Trophoblast cell (in vitro differentiated cells and primary cell): ENCODE data around the gene MAP2K3.

Source experiments
- DNase-seq, 2 donors: peaks; one replicate each; pipeline ENCODE4 v3.0.0-alpha.2; 2016
- H2AFZ ChIP-seq: 2 replicates; pipeline ENCODE4 v1.6.1; 2013; ENCODE audit warnings: low read length, moderate library complexity, mild to moderate bottlenecking; ENCODE audit not compliant: insufficient read depth, poor library complexity
- H2AK5ac ChIP-seq: 2 replicates; pipeline ENCODE4 v1.6.1; 2013; ENCODE audit warnings: mild to moderate bottlenecking, low read length
- H2BK120ac ChIP-seq: 2 replicates; pipeline ENCODE4 v1.6.1; 2013; ENCODE audit warnings: low read length, mild to moderate bottlenecking, moderate library complexity; ENCODE audit not compliant: insufficient read depth, poor library complexity
- H2BK12ac ChIP-seq: 2 replicates; pipeline ENCODE4 v1.6.1; 2013; ENCODE audit warnings: mild to moderate bottlenecking, low read length, moderate library complexity
- H2BK5ac ChIP-seq: 2 replicates; pipeline ENCODE4 v1.6.1; 2013; ENCODE audit warnings: low read length, low read depth, moderate library complexity, mild to moderate bottlenecking; ENCODE audit not compliant: poor library complexity
- H3K14ac ChIP-seq: 2 replicates; pipeline ENCODE4 v1.6.1; 2013; ENCODE audit warnings: mild to moderate bottlenecking, low read length
- H3K18ac ChIP-seq: 2 replicates; pipeline ENCODE4 v1.6.1; 2013; ENCODE audit warnings: mild to moderate bottlenecking, low read length
- H3K23ac ChIP-seq: 2 replicates; pipeline ENCODE4 v1.6.1; 2013; ENCODE audit warnings: low read length
- H3K27ac ChIP-seq: 2 replicates; pipeline ENCODE4 v1.5.1; 2013; ENCODE audit warnings: low read depth, mild to moderate bottlenecking, inconsistent platforms, low read length, moderate library complexity
- H3K27me3 ChIP-seq: 2 replicates; pipeline ENCODE4 v1.6.1; 2013; ENCODE audit warnings: inconsistent platforms, mild to moderate bottlenecking, low read length, moderate library complexity; ENCODE audit not compliant: insufficient read depth
- H3K36me3 ChIP-seq, 2 experiments: 1 replicate in 1 of 2; 2 replicates in 1 of 2; pipeline ENCODE4 v1.6.1; 2013; ENCODE audit warnings: low read length in 2 of 2, mild to moderate bottlenecking in 2 of 2, moderate library complexity in 1 of 2; ENCODE audit not compliant: insufficient read depth in 2 of 2, control insufficient read depth in 1 of 2
- H3K4ac ChIP-seq: 2 replicates; pipeline ENCODE4 v1.6.1; 2013; ENCODE audit warnings: low read depth, mild to moderate bottlenecking, low read length, moderate library complexity
- H3K4me1 ChIP-seq, 2 experiments: 1 replicate in 1 of 2; 2 replicates in 1 of 2; pipeline ENCODE4 v1.6.1; 2013; ENCODE audit warnings: low read length in 2 of 2, mild to moderate bottlenecking in 2 of 2, moderate library complexity in 1 of 2; ENCODE audit not compliant: insufficient read depth in 2 of 2, control insufficient read depth in 1 of 2
- H3K4me2 ChIP-seq: 2 replicates; pipeline ENCODE4 v1.6.1; 2013; ENCODE audit warnings: inconsistent platforms, mild to moderate bottlenecking, low read length, moderate library complexity
- H3K4me3 ChIP-seq: 2 replicates; pipeline ENCODE4 v1.5.1; 2013; ENCODE audit warnings: mild to moderate bottlenecking, low read depth, low read length, inconsistent platforms
- H3K79me1 ChIP-seq: one replicate; pipeline ENCODE4 v1.6.1; 2013; ENCODE audit warnings: low read length
- H3K79me2 ChIP-seq: 2 replicates; pipeline ENCODE4 v1.6.1; 2013; ENCODE audit warnings: low read length, mild to moderate bottlenecking; ENCODE audit not compliant: control insufficient read depth, insufficient read depth, poor library complexity
- H3K9ac ChIP-seq: 2 replicates; pipeline ENCODE4 v1.6.1; 2013; ENCODE audit warnings: mild to moderate bottlenecking, low read length
- H3K9me3 ChIP-seq: 2 replicates; pipeline ENCODE4 v1.6.1; 2013; ENCODE audit warnings: low read depth, mild to moderate bottlenecking, control low read depth, inconsistent platforms, low read length; ENCODE audit not compliant: insufficient read depth
- H4K12ac ChIP-seq: 2 replicates; pipeline ENCODE4 v1.6.1; 2013; ENCODE audit warnings: low read depth, mild to moderate bottlenecking, low read length, moderate library complexity
- H4K8ac ChIP-seq: 2 replicates; pipeline ENCODE4 v1.6.1; 2013; ENCODE audit warnings: low read depth, mild to moderate bottlenecking, low read length, moderate library complexity
- H4K91ac ChIP-seq: one replicate; pipeline ENCODE4 v1.6.1; 2013; ENCODE audit warnings: low read depth, mild to moderate bottlenecking, low read length, moderate library complexity
- WGBS: extraction: QIAGEN DNeasy Blood & Tissue Kit; methylation state at CpG from one replicate; pipeline ENCODE4 v1.1.7; 2013; ENCODE audit warnings: missing lambda C conversion rate; ENCODE audit not compliant: insufficient read length, insufficient coverage; ENCODE audit errors: extremely low coverage; 5-methylcytosine and 5-hydroxymethylcytosine counted together

Gene MAP2K3

DNA sequence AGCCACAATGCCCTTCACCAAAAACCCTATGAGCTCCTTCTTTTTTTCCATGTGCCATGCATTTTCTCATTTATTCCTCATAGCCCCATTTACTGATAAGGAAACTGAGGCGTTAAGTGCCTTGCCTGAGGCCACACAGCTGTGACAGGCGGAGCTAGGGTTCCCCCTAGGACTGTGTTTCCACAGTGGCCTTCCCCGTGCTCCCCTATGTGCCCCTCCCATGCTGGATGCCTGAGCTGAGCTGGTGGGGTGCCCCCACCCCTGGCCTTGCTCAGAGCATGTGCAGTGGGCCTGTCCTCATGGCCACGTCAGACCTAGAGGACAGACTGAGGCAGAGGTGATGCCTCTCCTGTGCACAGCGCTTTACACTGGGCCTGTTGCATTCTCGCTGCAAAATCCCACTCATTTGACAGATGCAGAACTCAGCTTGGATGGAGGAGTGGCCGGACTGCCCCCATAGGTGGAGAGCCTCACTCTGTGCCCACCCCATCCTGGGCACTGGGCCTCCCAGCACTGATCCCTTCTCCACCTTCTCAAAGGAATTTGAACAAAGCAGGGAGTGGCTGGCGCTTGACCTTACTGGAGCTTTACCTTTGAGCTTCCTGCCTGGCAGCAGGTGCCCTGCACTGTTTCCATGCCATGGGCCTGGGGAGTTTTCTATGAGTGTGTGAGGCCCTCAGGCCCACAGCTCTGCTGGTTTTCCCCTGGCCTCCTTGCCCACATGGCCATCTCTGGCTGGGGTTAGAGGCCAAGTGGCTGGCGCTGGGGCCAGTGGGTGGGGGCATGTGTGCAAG is 2.6 kb downstream of the MAP2K3 start:
- no peak overlapping the region for H3K23ac ChIP-seq
- H3K27ac ChIP-seq = no peak overlapping the region
- peak overlapping the region; percentile 2 for H3K18ac ChIP-seq
- no peak overlapping the region for H3K4me3 ChIP-seq
- H3K79me2 ChIP-seq = peaks cover 13% of the 10 kb centered on the region
- WGBS = no CpG with 5 or more reads among the region's 9 CpGs
- H3K14ac ChIP-seq = no peak overlapping the region
- peak in 1 of 2 donors; percentile 67 for DNase-seq
- no peak overlapping the region for H4K12ac ChIP-seq
- peaks cover 4 to 7% of the 10 kb centered on the region in 2 experiments for H3K36me3 ChIP-seq
- no peak overlapping the region for H4K8ac ChIP-seq
- H3K4me1 ChIP-seq = peaks cover 21 to 33% of the 10 kb centered on the region in 2 experiments
- no peak overlapping the region for H3K9ac ChIP-seq
- H3K79me1 ChIP-seq = peaks cover 9% of the 10 kb centered on the region
- no peak overlapping the region for H4K91ac ChIP-seq
- no peak overlapping the region for H2AFZ ChIP-seq
- no peak overlapping the region for H2BK12ac ChIP-seq
- H2BK120ac ChIP-seq = no peak overlapping the region
- H3K4me2 ChIP-seq = peak overlapping the region; percentile 81
- H2BK5ac ChIP-seq = no peak overlapping the region
- H3K9me3 ChIP-seq = peaks cover 6% of the 10 kb centered on the region
- H3K4ac ChIP-seq = peak overlapping the region; percentile 53
- H3K27me3 ChIP-seq = no peaks in the 10 kb centered on the region
- no peak overlapping the region for H2AK5ac ChIP-seq

DNA sequence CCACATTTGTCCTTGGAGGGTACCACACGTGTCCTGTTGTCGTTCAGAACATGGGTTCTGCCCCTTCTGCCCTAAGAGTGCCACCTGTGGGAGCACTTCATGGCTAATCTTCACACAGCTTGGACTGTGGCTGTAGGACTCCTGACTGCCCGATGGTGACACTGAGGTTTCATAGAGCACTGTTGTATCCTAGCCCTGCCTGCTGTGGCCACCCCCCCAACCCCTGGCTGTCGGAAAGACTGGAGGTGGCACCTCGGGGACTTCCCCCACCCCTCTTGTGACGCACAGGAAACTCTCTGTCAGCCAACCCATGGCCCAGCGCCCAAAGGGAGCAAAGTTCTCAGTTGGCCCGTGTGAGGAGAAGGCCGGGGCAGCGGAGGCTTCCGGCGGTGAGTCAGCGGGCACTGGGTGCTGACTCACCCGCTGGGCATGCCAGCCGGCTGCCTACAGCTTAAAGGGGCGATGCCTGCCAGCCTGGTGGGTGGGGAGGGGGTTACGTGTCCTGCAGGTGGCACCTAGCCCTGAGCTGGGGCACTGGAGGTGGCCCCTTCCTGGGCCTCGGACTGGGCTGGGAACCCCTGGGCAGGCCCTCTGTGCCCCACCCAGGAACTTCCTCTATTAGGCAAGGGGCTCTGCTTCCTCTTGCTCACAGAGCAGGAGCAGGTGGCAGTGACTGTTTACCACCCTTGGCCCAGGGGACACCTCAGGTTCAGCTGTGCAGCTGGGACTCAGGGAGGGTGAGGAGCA is 3.4 kb downstream of the MAP2K3 start:
- H3K23ac ChIP-seq = no peak overlapping the region
- H4K91ac ChIP-seq = no peak overlapping the region
- no peak overlapping the region for H2BK12ac ChIP-seq
- H2BK120ac ChIP-seq = no peak overlapping the region
- H3K9ac ChIP-seq = no peak overlapping the region
- no peak overlapping the region for H4K8ac ChIP-seq
- H3K79me2 ChIP-seq = peaks cover 13% of the 10 kb centered on the region
- peak overlapping the region; percentile 53 for H3K4ac ChIP-seq
- no peak overlapping the region for H4K12ac ChIP-seq
- H3K4me2 ChIP-seq = no peak overlapping the region
- no peak overlapping the region for H3K14ac ChIP-seq
- no peak overlapping the region for H2BK5ac ChIP-seq
- H3K4me3 ChIP-seq = no peak overlapping the region
- H3K27me3 ChIP-seq = no peaks in the 10 kb centered on the region
- H3K9me3 ChIP-seq = peaks cover 7% of the 10 kb centered on the region
- peaks cover 21 to 33% of the 10 kb centered on the region in 2 experiments for H3K4me1 ChIP-seq
- peaks cover 4 to 8% of the 10 kb centered on the region in 2 experiments for H3K36me3 ChIP-seq
- H3K27ac ChIP-seq = no peak overlapping the region
- H3K79me1 ChIP-seq = peaks cover 9% of the 10 kb centered on the region
- peak; percentile 93 to 94 for DNase-seq
- WGBS = no CpG with 5 or more reads among the region's 18 CpGs
- peak overlapping the region; percentile 2 for H3K18ac ChIP-seq
- no peak overlapping the region for H2AK5ac ChIP-seq
- H2AFZ ChIP-seq = no peak overlapping the region

DNA sequence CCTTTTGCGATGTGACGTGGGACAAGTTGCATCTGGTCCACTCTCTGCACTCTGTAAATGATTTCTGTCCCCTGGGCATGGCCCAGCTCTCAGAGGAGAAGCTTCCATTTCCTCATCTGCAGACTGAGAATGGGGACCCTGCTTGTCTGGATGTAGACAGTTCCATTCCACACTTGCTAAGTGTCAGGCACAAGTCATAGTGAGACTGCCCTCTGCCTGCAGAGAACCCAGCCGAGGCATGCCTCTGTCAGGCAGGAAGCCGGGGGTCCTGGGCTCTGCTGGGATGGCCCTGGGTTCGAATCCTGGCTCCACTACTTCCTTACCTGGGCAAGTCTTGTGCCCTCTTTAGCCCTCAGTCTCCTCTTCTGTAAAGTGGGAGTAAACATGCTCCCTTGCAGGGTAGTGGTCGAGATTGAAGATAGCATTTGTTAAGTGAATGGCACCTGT is 4.1 kb downstream of the MAP2K3 start:
- no peak for DNase-seq
- Histone ChIP-seq H3K79me1 (peaks cover 9% of the 10 kb centered on the region), H3K79me2 (peaks cover 13% of the 10 kb centered on the region), H3K4me1 (peaks cover 19 to 29% of the 10 kb centered on the region in 2 experiments), H3K4me3 (no peak overlapping the region), H4K91ac (no peak overlapping the region), H3K9me3 (peaks cover 8% of the 10 kb centered on the region), H3K4ac (peak overlapping the region; percentile 53), H2BK5ac (no peak overlapping the region), H4K12ac (no peak overlapping the region), H2AK5ac (no peak overlapping the region), H3K27me3 (no peaks in the 10 kb centered on the region), H3K4me2 (no peak overlapping the region), H3K27ac (no peak overlapping the region), H3K9ac (no peak overlapping the region), H3K36me3 (peaks cover 4 to 9% of the 10 kb centered on the region in 2 experiments), H2AFZ (no peak overlapping the region), H3K23ac (no peak overlapping the region), H2BK120ac (no peak overlapping the region), H2BK12ac (no peak overlapping the region), H4K8ac (no peak overlapping the region), H3K18ac (no peak overlapping the region), H3K14ac (no peak overlapping the region)
- WGBS = no CpG with 5 or more reads among the region's 6 CpGs

DNA sequence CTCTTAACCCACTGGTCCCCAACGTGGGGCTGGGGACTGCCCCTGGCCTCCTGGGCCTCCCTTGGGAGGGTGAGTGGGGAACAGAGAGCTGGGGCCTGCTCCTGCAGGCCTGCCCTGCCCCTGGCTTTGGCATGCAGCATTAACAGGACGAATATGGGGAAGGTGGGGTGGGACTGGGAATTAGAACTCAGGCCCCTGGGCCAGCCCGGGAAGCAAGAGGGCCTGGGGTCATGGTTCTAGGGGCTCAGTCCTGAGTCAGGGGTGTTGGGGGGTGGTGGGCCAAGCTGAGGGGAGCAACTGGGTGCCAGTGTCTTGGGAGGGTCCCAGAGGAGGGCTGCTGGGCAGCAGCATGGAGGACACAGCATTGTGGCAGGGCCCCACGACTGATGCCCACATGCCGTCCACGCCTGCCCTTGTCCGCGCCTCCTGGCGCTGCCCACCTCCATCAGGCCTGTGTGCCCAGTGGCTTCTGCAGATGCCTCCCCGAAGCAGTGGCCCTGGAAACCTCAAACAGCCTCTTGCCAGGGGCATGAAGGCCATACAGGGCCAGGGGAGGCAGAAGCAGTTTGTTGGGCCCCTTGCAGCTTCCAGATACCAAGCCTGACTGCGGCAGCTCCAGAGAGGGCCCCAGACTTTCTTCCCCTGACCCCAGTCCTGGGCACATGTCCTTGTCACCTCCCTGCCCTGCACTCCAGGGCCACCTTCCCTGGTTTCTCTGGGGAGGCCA is 4.8 kb downstream of the MAP2K3 start:
- Histone ChIP-seq H3K36me3 (peaks cover 4 to 9% of the 10 kb centered on the region in 2 experiments), H4K91ac (no peak overlapping the region), H2BK12ac (no peak overlapping the region), H3K9ac (no peak overlapping the region), H3K9me3 (peaks cover 11% of the 10 kb centered on the region), H3K18ac (no peak overlapping the region), H3K4me3 (no peak overlapping the region), H3K4me2 (no peak overlapping the region), H3K79me2 (peaks cover 13% of the 10 kb centered on the region), H4K8ac (no peak overlapping the region), H2BK5ac (no peak overlapping the region), H2AFZ (no peak overlapping the region), H3K14ac (no peak overlapping the region), H4K12ac (no peak overlapping the region), H3K27ac (no peak overlapping the region), H3K27me3 (no peaks in the 10 kb centered on the region), H3K4ac (peak overlapping the region; percentile 8), H2BK120ac (no peak overlapping the region), H3K4me1 (peaks cover 13 to 24% of the 10 kb centered on the region in 2 experiments), H3K23ac (no peak overlapping the region), H3K79me1 (peaks cover 9% of the 10 kb centered on the region), H2AK5ac (no peak overlapping the region)
- no CpG with 5 or more reads among the region's 11 CpGs for WGBS
- no peak for DNase-seq
